Vagina (tissue), 2 donors: ENCODE measurements around the gene BMERB1.

ENCODE experiments used
- CTCF ChIP-seq, 3 experiments: fragments of 450-650 bp in 2 of 3; fragments of 200-600 bp in 1 of 3; sonication (generic) in 1 of 3; IDR thresholded peaks; one replicate each; pipeline ENCODE4 v1.5.1; 2017 to 2019; ENCODE audit warnings: antibody characterized with exemption in 3 of 3, mild to moderate bottlenecking in 2 of 3, moderate library complexity in 2 of 3
- POLR2AphosphoS5 ChIP-seq, 2 donors: sonication (generic); formaldehyde crosslinking; IDR thresholded peaks; one replicate each; pipeline ENCODE4 v1.9.0; 2017; ENCODE audit warnings: antibody characterized with exemption in 2 of 2, mild to moderate bottlenecking in 2 of 2, low read depth in 1 of 2; ENCODE audit not compliant: insufficient read depth in 1 of 2

- TF ChIP-seq CTCF (IDR thresholded peaks at IDR 0.05): no peak
- TF ChIP-seq POLR2AphosphoS5 (IDR thresholded peaks at IDR 0.05; ENCODE audit: insufficient read depth in 1 of 2, low read depth in 1 of 2): no peak
Measured at GRCh38 chr16:15526731-15527130, 92.3 kb downstream of the BMERB1 start.
